HL-60 (cell line): ENCODE data around the gene CIZ1.
A peak's percentile ranks its signal among the peaks of the same experiment; 100 is the strongest.

Source experiments
- DNase-seq, 2 experiments: peaks; one replicate each; pipeline ENCODE4 v3.0.0-alpha.2; 2010 to 2020; ENCODE audit warnings: low read depth in 1 of 2, low spot score in 1 of 2
- H3K27ac ChIP-seq: fragments of 250-450 bp; sonication (Bioruptor Pico); replicated peaks from 2 replicates; pipeline ENCODE4 v1.5.1; 2020; ENCODE audit warnings: mild to moderate bottlenecking, moderate library complexity
- H3K27me3 ChIP-seq: fragments of 250-450 bp; sonication (Bioruptor Pico); 2 replicates; pipeline ENCODE4 v1.5.1; 2021; ENCODE audit warnings: mild to moderate bottlenecking, moderate library complexity; ENCODE audit not compliant: insufficient read depth, poor library complexity, severe bottlenecking
- H3K4me3 ChIP-seq: replicated peaks from 2 replicates; pipeline ENCODE4 v1.5.1; 2011; ENCODE audit warnings: mild to moderate bottlenecking, control low read depth, low read length; ENCODE audit not compliant: insufficient read depth
- GABPA ChIP-seq: IDR thresholded peaks from 2 replicates; pipeline ENCODE4 v1.6.1; 2012; ENCODE audit warnings: low read depth
- POLR2AphosphoS5 ChIP-seq: IDR thresholded peaks from 2 replicates; pipeline ENCODE4 v1.6.1; 2012; ENCODE audit warnings: low read depth
- SPI1 ChIP-seq: IDR thresholded peaks from 2 replicates; pipeline ENCODE4 v1.6.1; 2012; ENCODE audit warnings: low read depth, mild to moderate bottlenecking, borderline replicate concordance
- TF ChIP-seq, protein P1 (sequence below): IDR thresholded peaks from 2 replicates; pipeline ENCODE4 v1.6.1; 2012; ENCODE audit warnings: low read depth; ENCODE audit not compliant: insufficient replicate concordance
- TF ChIP-seq, protein P2 (sequence below): IDR thresholded peaks from one replicate; pipeline ENCODE4 v1.5.1; 2011; ENCODE audit warnings: low read length, control low read depth, inconsistent platforms; ENCODE audit not compliant: insufficient read depth

The CIZ1 gene

DNA sequence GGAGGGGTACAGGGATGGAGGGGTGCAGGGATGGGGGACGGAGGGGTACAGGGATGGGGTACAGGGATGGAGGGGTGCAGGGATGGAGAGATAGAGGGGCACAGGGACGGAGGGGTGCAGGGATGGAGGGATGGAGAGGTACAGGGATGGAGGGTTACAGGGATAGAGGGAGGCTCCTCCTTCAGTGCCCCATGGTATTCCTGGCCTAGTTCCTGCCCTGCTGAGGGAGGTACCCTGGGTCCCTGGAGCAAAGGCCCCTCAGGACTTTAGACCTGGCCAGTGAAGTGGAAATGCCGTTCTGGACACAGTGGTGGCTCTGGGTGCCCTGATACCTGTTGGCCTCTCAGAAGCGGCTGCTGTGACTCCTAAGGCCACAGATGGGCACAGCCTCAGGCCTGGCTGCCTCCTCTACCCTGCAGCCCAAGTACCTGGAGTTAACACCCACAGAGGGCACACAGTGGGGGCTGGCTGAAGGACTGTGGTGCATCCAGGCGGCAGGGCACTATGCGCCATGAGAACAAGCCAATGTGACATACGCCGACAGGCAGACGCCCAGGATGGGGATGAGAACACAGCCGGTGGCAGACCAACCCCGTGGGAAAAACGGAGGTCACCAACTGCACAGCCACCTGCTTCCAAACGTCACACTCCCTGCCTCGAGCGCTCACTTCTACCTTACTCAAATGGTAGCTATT is 72.3 kb downstream of the CIZ1 start:
- TF ChIP-seq, protein P1, sequence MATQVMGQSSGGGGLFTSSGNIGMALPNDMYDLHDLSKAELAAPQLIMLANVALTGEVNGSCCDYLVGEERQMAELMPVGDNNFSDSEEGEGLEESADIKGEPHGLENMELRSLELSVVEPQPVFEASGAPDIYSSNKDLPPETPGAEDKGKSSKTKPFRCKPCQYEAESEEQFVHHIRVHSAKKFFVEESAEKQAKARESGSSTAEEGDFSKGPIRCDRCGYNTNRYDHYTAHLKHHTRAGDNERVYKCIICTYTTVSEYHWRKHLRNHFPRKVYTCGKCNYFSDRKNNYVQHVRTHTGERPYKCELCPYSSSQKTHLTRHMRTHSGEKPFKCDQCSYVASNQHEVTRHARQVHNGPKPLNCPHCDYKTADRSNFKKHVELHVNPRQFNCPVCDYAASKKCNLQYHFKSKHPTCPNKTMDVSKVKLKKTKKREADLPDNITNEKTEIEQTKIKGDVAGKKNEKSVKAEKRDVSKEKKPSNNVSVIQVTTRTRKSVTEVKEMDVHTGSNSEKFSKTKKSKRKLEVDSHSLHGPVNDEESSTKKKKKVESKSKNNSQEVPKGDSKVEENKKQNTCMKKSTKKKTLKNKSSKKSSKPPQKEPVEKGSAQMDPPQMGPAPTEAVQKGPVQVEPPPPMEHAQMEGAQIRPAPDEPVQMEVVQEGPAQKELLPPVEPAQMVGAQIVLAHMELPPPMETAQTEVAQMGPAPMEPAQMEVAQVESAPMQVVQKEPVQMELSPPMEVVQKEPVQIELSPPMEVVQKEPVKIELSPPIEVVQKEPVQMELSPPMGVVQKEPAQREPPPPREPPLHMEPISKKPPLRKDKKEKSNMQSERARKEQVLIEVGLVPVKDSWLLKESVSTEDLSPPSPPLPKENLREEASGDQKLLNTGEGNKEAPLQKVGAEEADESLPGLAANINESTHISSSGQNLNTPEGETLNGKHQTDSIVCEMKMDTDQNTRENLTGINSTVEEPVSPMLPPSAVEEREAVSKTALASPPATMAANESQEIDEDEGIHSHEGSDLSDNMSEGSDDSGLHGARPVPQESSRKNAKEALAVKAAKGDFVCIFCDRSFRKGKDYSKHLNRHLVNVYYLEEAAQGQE = no peak
- TF ChIP-seq POLR2AphosphoS5 (peak; percentile 27), GABPA (no peak)
- TF ChIP-seq, protein P2, sequence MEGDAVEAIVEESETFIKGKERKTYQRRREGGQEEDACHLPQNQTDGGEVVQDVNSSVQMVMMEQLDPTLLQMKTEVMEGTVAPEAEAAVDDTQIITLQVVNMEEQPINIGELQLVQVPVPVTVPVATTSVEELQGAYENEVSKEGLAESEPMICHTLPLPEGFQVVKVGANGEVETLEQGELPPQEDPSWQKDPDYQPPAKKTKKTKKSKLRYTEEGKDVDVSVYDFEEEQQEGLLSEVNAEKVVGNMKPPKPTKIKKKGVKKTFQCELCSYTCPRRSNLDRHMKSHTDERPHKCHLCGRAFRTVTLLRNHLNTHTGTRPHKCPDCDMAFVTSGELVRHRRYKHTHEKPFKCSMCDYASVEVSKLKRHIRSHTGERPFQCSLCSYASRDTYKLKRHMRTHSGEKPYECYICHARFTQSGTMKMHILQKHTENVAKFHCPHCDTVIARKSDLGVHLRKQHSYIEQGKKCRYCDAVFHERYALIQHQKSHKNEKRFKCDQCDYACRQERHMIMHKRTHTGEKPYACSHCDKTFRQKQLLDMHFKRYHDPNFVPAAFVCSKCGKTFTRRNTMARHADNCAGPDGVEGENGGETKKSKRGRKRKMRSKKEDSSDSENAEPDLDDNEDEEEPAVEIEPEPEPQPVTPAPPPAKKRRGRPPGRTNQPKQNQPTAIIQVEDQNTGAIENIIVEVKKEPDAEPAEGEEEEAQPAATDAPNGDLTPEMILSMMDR = no peak
- no peak for DNase-seq
- H3K27ac ChIP-seq = no peak overlapping the region
- no peak overlapping the region for H3K4me3 ChIP-seq
- H3K27me3 ChIP-seq = no peaks in the 10 kb centered on the region

DNA sequence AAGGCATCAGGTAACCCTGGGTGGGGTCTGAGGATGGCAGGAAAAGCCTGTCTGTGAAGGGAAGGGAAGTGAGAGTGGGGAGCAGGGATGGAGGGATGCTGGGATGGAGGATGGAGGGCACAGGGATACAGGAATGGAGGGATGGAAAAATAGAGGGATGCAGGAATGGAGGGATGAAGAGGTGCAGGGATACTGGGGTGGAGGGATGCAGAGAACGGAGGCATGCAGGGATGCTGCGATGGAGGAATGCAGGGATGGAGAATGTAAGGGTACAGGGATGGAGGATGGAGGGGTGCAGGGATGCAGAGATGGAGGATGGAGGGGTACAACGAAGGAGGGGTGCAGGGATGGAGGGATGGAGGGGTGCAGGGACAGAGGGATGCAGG is 72.9 kb downstream of the CIZ1 start:
- TF ChIP-seq POLR2AphosphoS5 (no peak), GABPA (no peak), SPI1 (no peak)
- TF ChIP-seq, protein P2 = no peak
- TF ChIP-seq, protein P1 = no peak
- Histone ChIP-seq H3K27ac (no peak overlapping the region), H3K27me3 (no peaks in the 10 kb centered on the region), H3K4me3 (no peak overlapping the region)
- DNase-seq = no peak

DNA sequence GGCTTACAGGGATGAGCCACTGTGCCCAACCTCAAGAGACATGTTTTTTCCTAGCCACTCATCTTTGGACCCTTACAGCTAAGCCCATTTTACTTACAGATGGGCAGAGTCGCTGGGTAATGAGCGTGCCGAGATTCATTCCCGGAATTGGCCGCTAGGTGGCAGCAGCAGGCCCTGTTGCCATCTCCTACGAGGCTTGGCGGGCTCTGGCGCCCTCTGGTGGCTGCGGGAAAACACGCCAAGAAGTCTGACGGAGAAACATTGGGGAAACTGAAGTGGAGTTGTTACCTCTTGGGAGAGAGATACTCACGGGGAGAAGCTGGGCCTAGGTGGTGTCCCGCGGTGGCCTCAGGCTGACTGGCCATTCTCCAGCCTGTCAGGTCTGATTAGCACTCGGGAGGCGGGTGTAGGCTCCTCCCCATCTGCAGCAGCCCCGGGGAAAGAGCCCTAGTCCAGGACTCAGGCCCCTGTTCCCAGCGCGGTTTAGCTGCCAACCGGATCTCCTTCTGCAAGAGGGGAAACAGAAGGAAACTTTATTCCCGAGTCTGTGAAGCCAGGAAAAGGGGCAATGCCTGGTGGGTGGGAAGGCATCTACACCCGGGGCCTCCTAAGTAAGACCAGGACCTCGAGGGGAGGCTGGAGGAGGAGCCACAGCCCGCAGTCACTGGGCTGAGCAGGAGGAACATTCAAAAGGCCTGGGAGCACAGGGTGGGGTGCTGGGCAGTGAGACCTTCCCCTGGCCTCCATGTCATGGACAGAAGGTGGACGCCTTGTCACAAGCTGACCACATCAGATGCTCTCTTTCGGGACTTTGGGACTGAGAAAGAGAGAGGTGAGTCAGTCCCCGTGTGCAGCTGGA is 73.5 kb downstream of the CIZ1 start:
- H3K27ac ChIP-seq = no peak overlapping the region
- DNase-seq = peak; percentile 61 to 93
- no peaks in the 10 kb centered on the region for H3K27me3 ChIP-seq
- TF ChIP-seq, protein P2 = peak; percentile 99
- TF ChIP-seq SPI1 = no peak
- no peak overlapping the region for H3K4me3 ChIP-seq
